PFSK-1 (cell line): ENCODE measurements around the gene GABBR2.

Experiments
- FOXP2 ChIP-seq: optimal IDR thresholded peaks from 2 replicates; pipeline ENCODE3; 2011; ENCODE audit warnings: borderline replicate concordance, control low read depth, inconsistent platforms; ENCODE audit not compliant: insufficient read depth; ENCODE audit errors: extremely low read length, extremely low read depth
- POLR2AphosphoS5 ChIP-seq: IDR thresholded peaks from 2 replicates; pipeline ENCODE4 v1.6.1; 2012; ENCODE audit warnings: low read depth, mild to moderate bottlenecking, control low read depth, low read length, moderate library complexity
- REST ChIP-seq, 2 experiments: IDR thresholded peaks; 2 replicates each; pipeline versions ENCODE4 v1.6.1 to v1.8.0; 2011 to 2012; ENCODE audit warnings: low read depth in 2 of 2, low read length in 2 of 2, control low read depth in 1 of 2, inconsistent platforms in 1 of 2, mild to moderate bottlenecking in 1 of 2, moderate library complexity in 1 of 2; ENCODE audit not compliant: insufficient read depth in 1 of 2
- SIN3A ChIP-seq: IDR thresholded peaks from 2 replicates; pipeline ENCODE4 v1.6.1; 2012; ENCODE audit warnings: mild to moderate bottlenecking, low read length, moderate library complexity, borderline replicate concordance; ENCODE audit not compliant: insufficient read depth
- TAF1 ChIP-seq: IDR thresholded peaks from 2 replicates; pipeline ENCODE4 v1.6.1; 2012; ENCODE audit warnings: low read length, control low read depth, borderline replicate concordance; ENCODE audit not compliant: insufficient read depth

The GABBR2 gene

GRCh38 chr9:98567540-98568233 is 141.0 kb downstream of the GABBR2 start:
- TF ChIP-seq FOXP2: no peak
- TF ChIP-seq TAF1: no peak

GRCh38 chr9:98565152-98566135 is 143.3 kb downstream of the GABBR2 start:
- TF ChIP-seq POLR2AphosphoS5 (no peak), SIN3A (no peak), FOXP2 (no peak), TAF1 (no peak), REST (IDR thresholded peaks at IDR 0.05; ENCODE audit: insufficient read depth in 1 of 2, low read depth in 2 of 2, low read length in 2 of 2) (no peak)

- no peak for TF ChIP-seq REST (IDR thresholded peaks at IDR 0.05; ENCODE audit: insufficient read depth in 1 of 2, low read depth in 2 of 2, low read length in 2 of 2)
- TF ChIP-seq SIN3A: no peak
- TF ChIP-seq TAF1: no peak
- no peak for TF ChIP-seq FOXP2
- TF ChIP-seq POLR2AphosphoS5: no peak
These were observed 144.0 kb downstream of the GABBR2 start for GRCh38 chr9:98564714-98565113.

GRCh38 chr9:98563988-98564387 is 144.7 kb downstream of the GABBR2 start:
- TF ChIP-seq SIN3A: no peak
- no peak for TF ChIP-seq POLR2AphosphoS5
- no peak for TF ChIP-seq TAF1
- TF ChIP-seq FOXP2: no peak
- TF ChIP-seq REST (IDR thresholded peaks at IDR 0.05; ENCODE audit: insufficient read depth in 1 of 2, low read depth in 2 of 2, low read length in 2 of 2): no peak

GRCh38 chr9:98563212-98563907 is 145.4 kb downstream of the GABBR2 start:
- TF ChIP-seq POLR2AphosphoS5 (no peak), FOXP2 (no peak), TAF1 (no peak), SIN3A (no peak), REST (IDR thresholded peaks at IDR 0.05; ENCODE audit: insufficient read depth in 1 of 2, low read depth in 2 of 2, low read length in 2 of 2) (no peak)
